ENCODE data around the gene AQP2.

AQP2 gene

DNA sequence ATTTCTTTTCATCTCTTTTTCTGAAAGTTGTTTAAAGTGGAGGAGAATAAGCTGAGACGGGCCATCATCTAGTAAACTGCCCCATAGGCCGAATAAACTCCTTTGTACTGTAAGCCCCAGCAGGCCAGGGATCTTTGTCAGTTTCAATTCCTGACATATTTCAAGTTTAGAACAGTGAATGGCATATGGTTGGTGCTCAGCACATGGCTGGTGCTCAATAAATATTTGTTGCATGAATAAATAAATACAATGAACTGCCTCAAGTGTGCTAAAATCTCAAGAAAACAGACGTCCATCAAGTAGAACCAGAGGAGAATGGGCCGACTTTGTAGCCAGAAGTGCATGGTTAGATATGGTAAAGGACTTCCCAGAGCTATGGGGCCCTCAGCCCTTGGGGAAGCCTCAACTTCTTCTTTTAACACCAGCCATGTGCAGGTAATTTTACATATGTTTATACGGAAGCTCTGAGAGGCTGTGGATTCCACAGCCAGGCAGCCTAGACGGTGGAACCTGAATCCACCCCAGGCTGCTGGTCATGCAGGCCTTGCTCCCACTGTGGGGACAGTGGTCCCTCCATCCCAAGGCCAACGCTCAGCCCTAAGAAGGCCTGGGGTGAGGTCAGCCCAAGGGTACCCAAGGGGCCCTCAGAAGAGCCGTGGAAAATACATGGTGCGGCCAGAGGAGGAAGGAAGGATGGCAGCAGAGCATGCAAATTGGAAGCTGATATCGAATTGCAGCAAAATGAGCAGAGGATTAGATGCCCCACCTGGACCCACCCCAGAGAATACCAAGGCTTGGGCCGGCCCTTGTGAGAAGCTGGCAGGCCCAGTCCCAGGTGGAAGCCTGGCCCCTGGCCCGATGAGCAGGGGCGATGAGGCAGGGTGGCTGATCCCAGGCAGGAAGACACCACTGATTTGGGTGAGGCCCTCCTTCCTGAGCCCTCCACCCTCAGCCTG lies 8.7 kb upstream of the AQP2 start:
- no peak for DNase-seq (ENCODE audit: low read depth)

DNA sequence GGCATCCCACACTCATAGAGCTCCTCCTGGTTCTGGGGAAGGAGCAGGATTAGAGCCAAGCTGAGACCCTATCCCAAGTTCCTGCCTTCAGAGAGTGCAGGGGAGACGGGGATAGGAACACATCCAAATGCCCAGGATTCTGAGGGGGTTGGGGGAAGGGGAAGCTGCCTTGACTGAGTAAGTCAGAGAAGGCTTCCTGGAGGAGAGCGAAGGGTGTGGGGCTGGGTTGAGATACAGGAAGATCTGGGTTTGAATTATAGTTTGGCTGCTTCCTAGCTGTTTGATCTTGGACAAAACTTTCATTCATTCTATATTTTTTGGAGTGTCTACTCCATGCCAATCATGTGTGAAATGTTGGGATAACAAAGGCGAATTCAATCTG lies 8.0 kb upstream of the AQP2 start:
- no peak for DNase-seq (ENCODE audit: low read depth)

DNA sequence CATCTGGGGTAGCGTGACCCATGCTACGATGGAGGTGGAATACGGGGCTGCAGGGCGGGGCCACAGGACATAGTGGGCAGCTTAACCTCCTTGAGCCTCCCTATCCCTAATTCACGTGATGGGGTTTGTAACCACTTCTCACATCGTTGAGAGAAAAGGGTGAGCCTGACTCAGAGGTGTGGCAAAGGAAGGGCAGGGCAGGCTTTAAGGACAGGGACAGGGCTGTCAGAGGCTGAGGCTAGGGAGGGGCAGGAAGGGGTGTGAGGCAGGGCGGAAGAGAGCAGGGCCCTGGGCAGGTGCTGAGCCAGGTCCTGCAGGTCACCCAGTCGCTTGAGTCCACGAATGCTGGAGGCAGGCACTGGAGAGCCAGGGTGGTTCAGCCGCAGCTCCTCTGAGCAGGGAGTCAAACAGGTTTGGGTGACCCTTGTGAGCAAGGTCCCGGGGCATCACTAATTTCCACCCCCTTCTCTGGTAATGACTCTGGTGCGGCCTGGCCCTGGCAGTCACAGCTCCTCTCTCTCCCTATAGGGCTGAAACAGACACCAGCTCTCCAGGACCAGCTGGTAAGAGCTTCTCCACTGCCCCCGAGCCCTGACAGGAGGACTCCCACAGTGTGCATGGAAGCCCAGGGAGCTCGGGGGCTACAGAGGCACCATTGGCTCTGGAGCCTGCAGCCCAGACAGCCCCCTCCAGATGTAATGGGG lies 7.5 kb upstream of the AQP2 start:
- DNase-seq (ENCODE audit: low read depth) = no peak

DNA sequence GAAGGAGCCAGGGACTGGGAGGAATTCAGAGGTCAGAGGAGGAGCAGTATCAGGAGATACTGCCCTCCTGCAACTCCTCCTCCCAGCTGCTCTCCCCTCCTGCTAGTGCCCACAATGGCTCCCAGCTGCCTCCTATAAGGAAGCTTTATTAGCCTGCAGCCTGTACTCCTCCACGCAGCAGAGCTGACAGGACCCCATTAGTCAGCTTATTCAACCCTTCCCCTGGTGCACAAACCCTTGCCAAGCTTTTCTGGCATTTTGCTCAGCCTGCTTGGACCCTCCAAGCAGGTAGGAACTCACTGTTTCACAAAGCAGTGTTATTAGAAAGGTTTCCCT lies 6.9 kb upstream of the AQP2 start:
- DNase-seq (ENCODE audit: low read depth) = no peak

DNA sequence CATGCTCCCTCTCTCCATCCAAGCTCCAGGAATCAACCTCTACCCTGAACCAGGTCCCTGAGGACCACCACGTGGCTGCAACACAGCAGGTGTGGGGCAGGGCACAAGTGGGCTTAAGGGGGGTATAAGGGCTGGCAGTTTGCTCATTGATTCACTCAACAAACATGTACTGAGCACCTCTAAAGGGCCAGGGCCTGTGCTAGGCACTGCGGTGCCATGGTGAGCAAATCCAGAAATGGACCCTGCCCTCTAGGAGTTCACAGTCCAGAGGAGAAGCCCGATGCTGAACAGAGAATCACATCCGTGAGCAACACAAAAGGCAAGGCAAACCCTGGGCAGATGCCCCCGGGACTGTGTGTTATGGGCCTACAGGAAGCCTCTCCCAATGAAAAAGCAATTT lies 6.5 kb upstream of the AQP2 start:
- no peak for DNase-seq (ENCODE audit: low read depth)

DNA sequence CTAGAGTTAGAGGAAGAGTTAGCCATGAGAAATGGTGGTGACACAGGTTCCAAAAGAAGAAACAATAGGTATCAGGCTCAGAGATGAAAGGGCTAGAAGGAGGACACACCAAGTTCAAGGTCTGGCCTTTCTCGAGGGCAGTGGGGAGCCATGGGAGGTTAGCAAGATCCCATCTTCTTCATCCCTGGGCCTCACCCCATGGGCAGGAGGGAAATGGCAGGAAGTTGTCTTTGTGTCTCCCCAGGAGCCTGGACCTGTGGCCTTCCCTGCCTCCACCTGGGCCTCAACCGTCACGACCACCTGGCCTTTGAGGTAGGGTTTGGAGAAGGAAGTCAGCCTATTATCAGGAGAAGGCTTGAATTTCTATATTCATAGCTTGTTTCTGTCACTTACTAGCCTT lies 5.8 kb upstream of the AQP2 start:
- DNase-seq (ENCODE audit: low read depth) = no peak

DNA sequence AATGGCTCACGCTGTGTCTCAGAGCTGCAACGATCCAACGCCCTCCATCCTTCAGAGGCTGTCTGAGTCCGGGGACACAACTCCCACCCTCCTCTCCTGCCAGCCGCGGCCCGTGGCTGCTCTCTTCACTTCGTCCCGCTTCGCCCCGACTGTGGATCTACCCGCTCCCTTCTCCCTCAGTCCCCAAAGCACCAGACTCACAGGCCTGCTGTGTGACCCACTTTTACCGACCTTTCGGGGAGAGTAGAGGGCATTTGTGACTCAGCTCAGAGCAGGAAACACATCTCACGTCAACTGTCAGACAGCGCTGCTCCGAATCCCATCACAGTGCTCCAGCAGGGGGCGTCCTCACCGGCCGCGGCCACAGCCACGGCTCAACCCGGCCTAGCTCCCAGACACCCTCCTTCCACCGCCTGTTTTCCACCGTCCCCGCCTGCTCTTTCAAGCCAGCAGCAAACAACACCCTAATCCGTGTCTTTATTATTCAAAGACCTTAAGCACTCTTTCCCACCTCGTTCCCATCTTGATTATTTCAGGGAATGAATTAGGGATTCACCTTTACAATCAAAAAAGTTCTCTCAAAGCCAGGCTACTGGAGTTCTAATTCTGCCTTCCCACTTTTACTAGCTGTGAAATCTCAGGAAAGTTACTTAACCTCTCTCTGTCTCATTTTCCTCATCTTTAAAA lies 5.0 kb upstream of the AQP2 start:
- peak; percentile 58 for DNase-seq (ENCODE audit: low read depth)

DNA sequence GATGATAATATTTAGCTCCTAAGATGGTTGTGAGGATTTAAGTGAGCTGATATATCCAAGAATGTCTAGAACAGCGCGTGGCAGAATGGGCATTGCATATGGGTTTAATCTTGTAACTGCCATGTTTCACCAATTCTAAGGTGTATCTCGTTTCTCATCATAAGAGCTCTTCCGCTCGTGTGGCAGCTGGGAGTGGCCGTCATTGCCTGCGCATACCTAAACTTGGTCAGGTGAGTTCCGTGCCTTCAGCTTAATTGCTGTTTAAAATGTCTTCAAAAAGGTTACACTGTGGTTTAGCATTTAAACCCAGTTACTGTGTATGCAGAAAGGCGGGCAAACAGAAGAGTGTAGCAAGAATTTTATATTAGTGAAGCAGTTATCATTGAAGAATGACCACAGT lies 4.5 kb upstream of the AQP2 start:
- DNase-seq (ENCODE audit: low read depth) = no peak

DNA sequence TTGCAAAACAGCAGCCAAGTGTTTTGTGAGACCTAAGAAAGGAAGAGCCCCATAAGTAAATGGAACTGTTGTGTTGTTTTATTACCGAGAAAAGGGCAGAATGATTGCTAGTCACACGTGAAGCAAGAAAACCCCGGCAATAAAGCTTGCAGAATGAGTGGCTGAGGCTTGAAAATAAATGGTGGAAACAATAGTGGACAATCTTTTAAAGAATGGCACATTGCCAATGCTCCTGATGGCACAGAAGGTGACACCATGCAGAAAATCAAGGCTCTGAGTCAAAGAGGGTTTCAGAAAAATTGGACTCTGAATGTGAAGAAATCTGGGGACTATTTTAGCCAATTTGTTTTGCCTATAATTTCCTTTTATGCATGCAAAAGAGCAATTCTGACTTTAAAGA lies 4.0 kb upstream of the AQP2 start:
- no peak for DNase-seq (ENCODE audit: low read depth)

DNA sequence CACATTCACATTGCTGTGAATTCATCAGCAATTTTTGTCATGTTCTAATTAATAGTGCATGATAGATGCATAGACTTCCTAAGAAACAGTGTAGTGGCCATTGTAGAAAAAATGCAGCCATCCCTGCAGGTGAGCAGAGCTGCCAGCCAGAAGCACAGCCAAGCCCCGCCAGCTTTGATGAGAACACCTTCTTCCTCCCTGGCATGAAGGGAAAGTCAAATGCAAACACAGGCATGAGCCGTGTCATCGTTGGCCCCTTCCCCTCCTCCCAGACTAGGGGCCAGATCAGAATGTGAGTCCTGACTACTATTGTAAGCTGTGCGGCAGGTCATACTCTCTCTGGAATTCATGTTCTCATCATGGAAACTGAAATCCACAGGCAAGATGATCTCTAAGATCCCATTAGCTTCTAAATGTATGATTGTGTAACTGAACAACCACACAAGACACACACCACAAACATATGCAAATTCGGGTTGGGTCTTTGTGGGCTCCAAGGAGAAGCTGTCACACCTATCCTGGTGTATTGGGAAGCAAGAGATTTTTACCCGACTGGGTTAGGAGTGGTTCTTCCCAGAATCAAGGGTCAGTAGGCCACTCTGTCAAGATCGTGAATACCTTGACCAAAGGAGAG lies 2.8 kb upstream of the AQP2 start:
- DNase-seq (ENCODE audit: low read depth) = no peak

DNA sequence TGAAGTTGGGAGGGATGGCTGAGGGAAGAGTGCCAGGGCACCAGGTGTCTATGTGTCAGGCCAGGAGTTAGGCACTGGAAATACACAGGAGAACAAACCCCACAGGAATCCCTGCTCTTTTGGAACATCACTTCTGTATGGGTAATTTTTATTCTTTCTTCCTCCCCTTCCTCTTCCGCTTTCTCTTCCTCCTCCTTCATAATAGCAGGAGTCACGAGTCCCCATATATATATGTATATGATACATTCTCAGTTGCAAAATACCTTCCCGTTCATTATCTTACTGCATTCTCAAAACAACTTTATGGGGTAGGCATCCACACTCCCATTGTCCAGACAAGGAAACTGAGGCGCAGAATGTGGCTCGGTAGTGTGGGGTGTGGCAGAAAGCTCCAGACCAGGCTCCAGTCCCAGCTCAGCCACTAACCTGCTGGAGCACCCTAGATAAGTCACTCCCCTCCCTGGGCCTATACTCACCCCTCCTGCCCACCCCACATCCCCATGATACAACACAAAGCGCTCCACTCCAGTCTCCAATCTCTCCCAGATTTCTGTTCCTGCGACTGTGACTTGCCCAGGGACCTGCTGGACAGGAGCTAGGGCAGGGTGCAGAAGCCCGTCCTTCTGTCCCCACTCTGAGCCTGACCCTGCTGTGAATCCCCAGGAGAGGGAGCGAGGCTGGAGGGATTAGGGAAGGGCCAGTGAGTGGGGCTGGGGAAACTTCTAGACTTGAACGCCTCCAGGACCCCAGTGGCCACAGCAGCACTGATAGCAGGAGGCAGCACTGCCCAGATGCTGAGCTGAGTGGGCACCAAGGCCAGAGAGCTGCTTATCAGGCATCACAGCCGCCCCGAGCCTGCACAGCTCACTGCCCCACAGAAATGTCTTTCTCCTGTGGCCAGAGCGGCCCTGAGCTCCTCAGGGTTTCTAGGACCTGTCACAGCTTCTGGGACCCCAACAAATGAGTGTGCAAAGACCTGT lies 1.4 kb upstream of the AQP2 start:
- no peak for DNase-seq (ENCODE audit: low read depth)

DNA sequence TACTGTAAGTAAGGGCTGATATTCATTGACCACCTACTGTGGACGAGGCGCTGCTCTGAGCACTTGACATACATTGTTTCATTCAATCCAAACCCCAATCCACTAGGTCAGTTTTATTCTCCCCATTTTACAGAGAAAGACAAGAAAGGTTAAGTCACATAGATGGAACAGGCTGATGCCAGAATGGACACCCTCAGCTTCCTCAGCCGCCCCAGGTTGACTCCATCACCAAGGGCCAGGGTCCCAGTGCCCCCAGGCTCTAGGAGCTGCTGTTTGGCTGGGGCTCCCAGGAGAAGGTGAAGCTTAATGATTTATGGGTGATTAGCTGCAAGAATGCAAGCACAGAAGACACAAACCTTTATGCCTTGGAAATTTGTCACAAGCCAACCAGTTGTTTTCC lies 671 bp upstream of the AQP2 start:
- DNase-seq (ENCODE audit: low read depth) = no peak

DNA sequence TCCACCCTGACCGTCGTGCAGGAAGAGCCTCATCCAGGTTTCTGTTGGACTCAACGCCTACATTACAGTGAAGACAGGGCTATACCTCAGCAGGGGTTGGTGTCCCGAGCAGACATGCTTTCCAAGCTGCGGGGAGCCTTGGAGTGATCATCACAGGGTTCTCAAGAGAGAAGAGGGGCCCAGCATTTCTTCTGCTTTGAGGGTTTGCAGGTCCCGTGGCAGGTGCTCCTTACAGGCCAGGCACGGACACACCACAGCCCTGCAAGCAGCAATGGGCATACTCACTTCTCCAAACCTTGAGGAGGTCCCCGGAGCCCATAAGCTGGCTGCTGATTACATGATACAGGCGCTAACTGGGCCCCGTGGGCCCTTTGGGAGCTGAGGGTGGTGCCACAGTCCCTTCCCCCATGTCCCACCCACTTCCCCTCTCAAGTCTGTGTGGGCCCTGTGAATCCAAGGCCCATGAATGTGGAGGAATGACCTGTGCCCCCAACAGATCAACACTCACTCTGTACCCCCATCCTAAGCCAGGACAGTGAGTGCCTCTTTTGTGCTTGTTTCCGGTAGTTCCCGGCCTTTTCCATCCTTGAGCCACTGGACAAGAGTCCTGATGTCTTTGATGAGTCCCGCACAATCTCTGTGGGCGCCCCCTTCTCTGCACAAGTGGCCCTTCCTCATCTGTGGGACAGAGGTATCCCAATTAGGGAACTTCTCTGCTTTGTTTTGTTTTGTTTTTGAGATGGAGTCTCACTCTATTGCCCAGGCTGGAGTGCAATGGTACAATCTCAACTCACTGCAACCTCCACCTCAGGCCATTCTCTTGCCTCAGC lies 1.1 kb downstream of the AQP2 start:
- DNase-seq (ENCODE audit: low read depth) = no peak

DNA sequence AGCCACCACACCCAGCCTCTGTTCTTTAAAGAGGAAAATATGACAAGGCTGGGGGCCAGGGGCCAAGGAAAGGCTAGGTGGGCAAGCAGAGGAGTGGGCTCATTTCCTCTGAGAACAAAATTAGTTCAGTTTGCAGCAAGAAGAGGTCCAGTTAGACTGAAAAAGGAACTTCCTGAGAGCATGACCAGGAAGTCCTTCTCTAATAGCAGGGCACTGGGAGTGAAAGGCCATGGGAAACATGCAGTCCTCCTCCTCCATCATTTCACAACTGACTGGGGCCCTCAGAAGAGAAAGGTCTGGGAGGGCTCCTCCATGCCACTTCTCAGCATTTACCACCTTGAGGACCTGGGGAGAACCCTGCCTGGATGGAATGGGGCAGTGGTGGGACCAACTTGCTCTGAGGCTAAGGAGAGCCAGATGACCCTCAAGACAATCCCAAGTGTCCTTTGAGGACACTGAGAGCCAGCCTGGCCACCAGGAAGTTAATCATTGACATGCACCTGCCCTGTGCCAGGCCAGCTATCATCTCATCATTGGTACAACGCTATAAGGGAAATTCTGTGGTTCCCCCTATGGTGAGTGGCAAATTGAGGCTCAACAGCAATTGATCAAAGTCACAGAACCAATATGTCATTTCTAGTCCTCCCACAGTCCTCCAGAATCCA lies 2.0 kb downstream of the AQP2 start:
- no peak for DNase-seq (ENCODE audit: low read depth)

DNA sequence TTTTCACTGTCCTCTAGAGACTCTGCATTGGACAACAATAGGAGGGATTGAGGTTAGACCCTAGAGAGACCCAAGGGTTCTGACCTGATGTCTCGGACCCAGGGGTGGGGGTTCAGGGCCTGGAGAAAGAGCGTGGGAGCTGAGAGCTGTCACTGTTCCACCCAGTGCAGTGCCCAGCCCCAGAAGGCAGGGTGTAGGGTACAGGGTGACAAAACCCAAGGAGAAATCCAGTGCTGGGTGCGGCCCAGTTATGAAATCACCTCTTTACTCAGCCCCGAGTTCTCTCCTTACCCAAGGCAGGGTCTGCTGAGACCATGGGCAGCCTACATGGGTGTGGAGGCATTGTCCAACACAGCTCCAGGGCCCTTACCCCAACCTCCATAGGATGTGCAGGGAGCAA lies 2.6 kb downstream of the AQP2 start:
- no peak for DNase-seq (ENCODE audit: low read depth)

DNA sequence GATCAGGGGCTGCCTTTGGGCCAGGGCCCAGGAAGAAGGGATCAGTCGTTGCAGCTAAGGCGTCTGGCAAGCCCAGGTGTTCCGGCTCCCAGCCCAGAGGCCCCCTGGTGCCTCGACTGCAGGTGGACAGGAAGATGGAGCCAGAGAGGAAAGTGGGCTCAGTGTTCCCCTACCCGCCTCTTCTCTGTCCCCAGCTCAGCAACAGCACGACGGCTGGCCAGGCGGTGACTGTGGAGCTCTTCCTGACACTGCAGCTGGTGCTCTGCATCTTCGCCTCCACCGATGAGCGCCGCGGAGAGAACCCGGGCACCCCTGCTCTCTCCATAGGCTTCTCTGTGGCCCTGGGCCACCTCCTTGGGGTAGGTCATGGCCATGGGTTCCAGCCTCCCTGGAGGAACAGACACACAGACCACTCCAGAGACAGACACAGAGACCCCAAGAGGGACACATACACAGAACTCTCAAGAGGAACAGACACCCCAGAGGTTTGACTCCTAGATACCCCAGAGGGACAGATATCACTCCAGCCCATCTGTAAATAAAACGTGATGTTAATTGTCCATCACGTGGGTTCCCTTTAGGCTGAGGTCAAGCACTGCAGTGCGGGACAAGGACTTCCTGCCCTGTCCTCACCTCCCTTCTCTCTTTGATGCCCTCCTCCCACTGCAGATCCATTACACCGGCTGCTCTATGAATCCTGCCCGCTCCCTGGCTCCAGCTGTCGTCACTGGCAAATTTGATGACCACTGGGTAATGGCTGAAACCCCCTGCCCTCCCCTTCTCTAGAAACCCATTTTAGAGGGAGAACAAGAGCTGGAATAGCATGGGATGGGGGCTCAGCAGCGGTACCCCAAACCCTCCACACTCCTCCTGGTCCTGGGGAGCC lies 3.7 kb downstream of the AQP2 start:
- DNase-seq (ENCODE audit: low read depth) = no peak

DNA sequence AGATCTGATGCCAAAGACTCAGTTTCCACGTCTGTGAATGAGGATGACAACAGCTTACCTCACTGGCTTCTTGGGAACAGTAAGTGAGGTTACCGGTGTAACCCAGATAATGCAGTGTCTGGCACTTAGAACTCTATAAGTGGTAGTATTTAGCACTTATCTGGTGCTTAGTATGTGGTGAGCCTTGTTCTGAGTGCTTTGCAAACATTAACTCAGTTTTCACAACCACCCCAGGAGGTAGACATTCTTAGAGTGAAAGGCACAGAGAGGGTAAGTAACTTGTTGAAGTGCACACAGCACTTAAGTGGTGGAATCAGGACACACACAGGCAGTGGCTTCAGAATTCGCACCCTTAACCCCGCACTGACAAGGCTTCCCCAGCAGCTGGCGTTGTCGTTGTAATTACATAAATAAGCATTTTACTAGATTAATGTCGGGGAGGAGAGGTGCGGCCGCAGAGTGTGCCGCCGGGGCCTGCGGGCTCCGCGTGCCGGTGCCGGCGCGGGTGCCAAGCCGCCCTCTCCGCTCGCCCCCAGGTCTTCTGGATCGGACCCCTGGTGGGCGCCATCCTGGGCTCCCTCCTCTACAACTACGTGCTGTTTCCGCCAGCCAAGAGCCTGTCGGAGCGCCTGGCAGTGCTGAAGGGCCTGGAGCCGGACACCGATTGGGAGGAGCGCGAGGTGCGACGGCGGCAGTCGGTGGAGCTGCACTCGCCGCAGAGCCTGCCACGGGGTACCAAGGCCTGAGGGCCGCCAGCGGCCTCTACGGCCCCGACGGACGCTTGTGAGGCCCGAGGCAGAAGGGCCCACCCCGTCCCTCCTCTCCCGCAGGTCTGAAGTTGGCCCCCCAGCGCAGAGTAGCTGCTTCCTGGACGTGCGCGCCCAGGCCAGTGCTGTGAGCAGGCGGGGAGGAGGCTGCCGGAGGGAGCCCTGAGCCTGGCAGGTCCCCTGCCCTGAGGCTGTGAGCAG lies 4.6 kb downstream of the AQP2 start:
- DNase-seq (ENCODE audit: low read depth) = no peak
